ENCODE data around the gene MPO. TPM values are rescaled to one million over a fixed set of nuclear protein-coding genes. Genes with fewer than 3 reads are reported as not detected.

The MPO gene
- total RNA-seq, 1 experiment from 2014 or later: 0.19 TPM

GRCh38 chr17:58267347-58268324 lies 13.1 kb downstream of the MPO start:
- H3K27me3 Mint-ChIP-seq (ENCODE audit: insufficient read depth, unreplicated experiment): peaks cover 48% of the 10 kb centered on the region
- BruUV-seq (replicated peaks): no TSS peak
- DNase-seq (ENCODE audit: unreplicated experiment): no peak
- CTCF ChIA-PET: interaction anchor here (0.8 kb wide), 1 partner anchor 10 kb away, joined by 3 read pairs; no protein-coding TSS in a partner anchor
- no peaks in the 10 kb centered on the region for H3K4me1 Mint-ChIP-seq (ENCODE audit: insufficient read depth, unreplicated experiment)
- no peaks in the 10 kb centered on the region for H3K36me3 Mint-ChIP-seq (ENCODE audit: insufficient read depth, unreplicated experiment)
- H3K9me3 Mint-ChIP-seq (ENCODE audit: unreplicated experiment): no peaks in the 10 kb centered on the region
- H3K4me3 Mint-ChIP-seq (ENCODE audit: unreplicated experiment): no peak overlapping the region
- no peak for TF ChIP-seq CTCF (IDR thresholded peaks at IDR 0.05; ENCODE audit: unreplicated experiment)
- intact Hi-C loops (cut with micrococcal nuclease): no loop called here
- POLR2A ChIA-PET: no interaction called here
- no peak overlapping the region for H3K27ac Mint-ChIP-seq (ENCODE audit: low read depth, unreplicated experiment)

GRCh38 chr17:58265902-58266875 lies 14.5 kb downstream of the MPO start:
- Mint-ChIP-seq H3K27ac (ENCODE audit: low read depth, unreplicated experiment) (no peak overlapping the region), H3K4me3 (ENCODE audit: unreplicated experiment) (no peak overlapping the region), H3K27me3 (ENCODE audit: insufficient read depth, unreplicated experiment) (peaks cover 63% of the 10 kb centered on the region), H3K36me3 (ENCODE audit: insufficient read depth, unreplicated experiment) (no peaks in the 10 kb centered on the region), H3K9me3 (ENCODE audit: unreplicated experiment) (no peaks in the 10 kb centered on the region), H3K4me1 (ENCODE audit: insufficient read depth, unreplicated experiment) (no peaks in the 10 kb centered on the region)
- no peak for TF ChIP-seq CTCF (IDR thresholded peaks at IDR 0.05; ENCODE audit: unreplicated experiment)
- intact Hi-C loops (cut with micrococcal nuclease): no loop called here
- no TSS peak for BruUV-seq (replicated peaks)
- POLR2A ChIA-PET: interaction anchor here (0.6 kb wide), 1 partner anchor 39 kb away, joined by 4 read pairs; no protein-coding TSS in a partner anchor
- DNase-seq (ENCODE audit: unreplicated experiment): no peak
- CTCF ChIA-PET: interaction anchor here (0.8 kb wide), 1 partner anchor 11 kb away, joined by 3 read pairs; no protein-coding TSS in a partner anchor

- Mint-ChIP-seq H3K4me1 (ENCODE audit: insufficient read depth, unreplicated experiment) (no peaks in the 10 kb centered on the region), H3K27me3 (ENCODE audit: insufficient read depth, unreplicated experiment) (peaks cover 72% of the 10 kb centered on the region), H3K36me3 (ENCODE audit: insufficient read depth, unreplicated experiment) (no peaks in the 10 kb centered on the region), H3K4me3 (ENCODE audit: unreplicated experiment) (no peak overlapping the region), H3K9me3 (ENCODE audit: unreplicated experiment) (no peaks in the 10 kb centered on the region), H3K27ac (ENCODE audit: low read depth, unreplicated experiment) (no peak overlapping the region)
- DNase-seq (ENCODE audit: unreplicated experiment): no peak
- POLR2A ChIA-PET: no interaction called here
- TF ChIP-seq CTCF (IDR thresholded peaks at IDR 0.05; ENCODE audit: unreplicated experiment): no peak
- intact Hi-C loops (cut with micrococcal nuclease): no loop called here
- BruUV-seq (replicated peaks): no TSS peak
- CTCF ChIA-PET: no interaction called here
These were observed 15.5 kb downstream of the MPO start for GRCh38 chr17:58265271-58265670.

Data from MCF 10A (cell line).